Loucy (cell line): Measurements from ENCODE around the gene SCN3B.

Source experiments
- H2AFZ ChIP-seq: fragments of 200-600 bp; sonication (generic); 2 replicates; pipeline ENCODE4 v1.6.0; 2016; ENCODE audit warnings: antibody characterized with exemption, mild to moderate bottlenecking, low read length, moderate library complexity
- H3F3A ChIP-seq: fragments of 200-600 bp; 2 replicates; pipeline ENCODE4 v1.6.0; 2016; ENCODE audit warnings: antibody characterized with exemption, low read depth, mild to moderate bottlenecking
- H3K27me3 ChIP-seq: fragments of 200-600 bp; sonication (generic); 2 replicates; pipeline ENCODE4 v1.6.1; 2014; ENCODE audit warnings: low read length, mild to moderate bottlenecking; ENCODE audit not compliant: insufficient read depth, poor library complexity, severe bottlenecking
- H3K36me3 ChIP-seq: fragments of 200-600 bp; sonication (generic); 2 replicates; pipeline ENCODE4 v1.6.1; 2016; ENCODE audit warnings: low read length; ENCODE audit not compliant: insufficient read depth
- H3K4me1 ChIP-seq: fragments of 200-600 bp; sonication (generic); 2 replicates; pipeline ENCODE4 v1.5.1; 2014; ENCODE audit warnings: low read length, mild to moderate bottlenecking; ENCODE audit not compliant: insufficient read depth, poor library complexity, severe bottlenecking
- H3K4me2 ChIP-seq: fragments of 200-600 bp; sonication (generic); 2 replicates; pipeline ENCODE4 v1.6.0; 2014; ENCODE audit warnings: antibody characterized with exemption, low read length, low read depth, mild to moderate bottlenecking; ENCODE audit not compliant: poor library complexity, severe bottlenecking
- H3K4me3 ChIP-seq: fragments of 200-600 bp; sonication (generic); 2 replicates; pipeline ENCODE4 v1.5.1; 2014; ENCODE audit warnings: low read length, mild to moderate bottlenecking, mixed read lengths; ENCODE audit not compliant: poor library complexity, severe bottlenecking
- H3K79me2 ChIP-seq: fragments of 200-600 bp; sonication (generic); 2 replicates; pipeline ENCODE4 v1.6.1; 2014; ENCODE audit warnings: low read length; ENCODE audit not compliant: insufficient read depth
- H3K9ac ChIP-seq: fragments of 200-600 bp; sonication (generic); 2 replicates; pipeline ENCODE4 v1.6.0; 2014; ENCODE audit warnings: mild to moderate bottlenecking, low read depth, low read length, moderate library complexity; ENCODE audit not compliant: poor library complexity, severe bottlenecking
- H3K9me2 ChIP-seq: fragments of 200-600 bp; sonication (generic); replicated peaks from 2 replicates; pipeline ENCODE4 v1.6.1; 2016; ENCODE audit warnings: low read depth, low read length, mixed read lengths
- H3K9me3 ChIP-seq: fragments of 200-600 bp; sonication (generic); 2 replicates; pipeline ENCODE4 v1.6.1; 2014; ENCODE audit warnings: mild to moderate bottlenecking, antibody characterized with exemption, low read length, low read depth; ENCODE audit not compliant: insufficient read depth
- H4K20me1 ChIP-seq: fragments of 200-600 bp; sonication (generic); 2 replicates; pipeline ENCODE4 v1.6.0; 2014; ENCODE audit warnings: antibody characterized with exemption, low read length, mild to moderate bottlenecking; ENCODE audit not compliant: insufficient read depth, poor library complexity, severe bottlenecking
- CTCF ChIP-seq: fragments of 200-600 bp; sonication (generic); conservative IDR thresholded peaks from 2 replicates; pipeline ENCODE4 v1.5.1; 2014; ENCODE audit warnings: mild to moderate bottlenecking, antibody characterized with exemption, low read length
- EZH2phosphoT487 ChIP-seq: fragments of 200-600 bp; IDR thresholded peaks from 2 replicates; pipeline ENCODE4 v1.6.1; 2018; ENCODE audit warnings: antibody characterized with exemption, mild to moderate bottlenecking, moderate library complexity, borderline replicate concordance

Gene SCN3B

DNA sequence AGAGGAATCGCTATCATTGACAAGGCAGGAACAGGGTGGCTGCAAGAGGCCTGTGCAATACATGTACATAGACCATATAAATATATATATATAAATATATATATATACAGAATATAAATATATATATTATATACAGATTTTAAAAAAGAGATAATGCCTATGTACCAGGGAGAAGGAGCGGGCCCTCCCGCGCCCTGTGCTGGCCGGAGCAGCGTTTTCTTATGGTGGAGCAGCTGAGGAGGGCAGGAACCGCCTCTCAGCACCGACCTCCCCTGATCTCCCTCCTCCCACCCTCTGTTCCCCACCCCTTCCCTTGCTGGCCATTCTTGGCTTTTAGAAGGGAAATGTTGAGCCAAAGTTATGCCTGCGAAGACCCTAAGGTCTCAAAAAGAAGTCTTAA, 31.8 kb downstream of the SCN3B start:
- H3K79me2 ChIP-seq: no peaks in the 10 kb centered on the region
- H3K9me3 ChIP-seq: no peaks in the 10 kb centered on the region
- H4K20me1 ChIP-seq: no peaks in the 10 kb centered on the region
- no peak for TF ChIP-seq CTCF
- no peak for TF ChIP-seq EZH2phosphoT487
- H3F3A ChIP-seq: no peaks in the 10 kb centered on the region
- no peak overlapping the region for H3K4me2 ChIP-seq
- H3K4me1 ChIP-seq: no peaks in the 10 kb centered on the region
- H2AFZ ChIP-seq: no peak overlapping the region
- no peaks in the 10 kb centered on the region for H3K27me3 ChIP-seq
- H3K36me3 ChIP-seq: peaks cover 42% of the 10 kb centered on the region; the same call in 1 of the 2 replicates
- no peak overlapping the region for H3K9ac ChIP-seq
- no peaks in the 10 kb centered on the region for H3K9me2 ChIP-seq
- no peak overlapping the region for H3K4me3 ChIP-seq

DNA sequence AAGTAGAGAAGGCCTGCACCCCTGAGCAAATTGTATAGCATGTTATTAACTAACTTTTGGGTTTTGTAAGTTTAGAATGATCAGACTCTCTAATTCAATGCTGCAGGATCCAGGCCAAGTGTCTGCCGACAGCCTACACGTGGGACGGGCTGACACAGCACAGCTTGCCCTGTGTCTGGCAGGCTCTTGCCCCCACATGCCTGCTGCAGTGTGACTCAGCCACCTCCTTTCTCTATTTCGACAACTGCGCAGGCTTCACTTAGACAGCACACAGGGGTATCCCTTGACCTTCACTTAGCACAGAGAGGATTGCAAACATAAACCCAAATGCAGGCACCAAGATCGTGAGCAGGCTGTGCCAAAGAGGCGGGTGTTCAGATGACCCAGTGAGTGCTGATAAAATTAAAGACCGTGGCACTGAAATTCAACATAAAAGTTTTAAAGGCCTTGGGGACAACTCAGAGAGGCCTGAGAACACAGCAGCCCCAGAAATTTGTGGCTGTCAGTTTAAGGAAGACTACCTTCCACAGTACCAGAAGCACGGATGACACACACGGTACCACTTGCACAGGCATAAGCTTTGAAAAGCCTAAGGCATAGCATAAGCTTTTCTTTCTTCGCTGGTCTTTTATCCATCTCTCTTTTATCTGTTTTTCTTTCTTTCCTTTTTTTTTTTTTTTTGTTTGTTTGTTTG, 37.8 kb downstream of the SCN3B start:
- Histone ChIP-seq H4K20me1 (no peaks in the 10 kb centered on the region), H2AFZ (no peak overlapping the region), H3K9me2 (no peaks in the 10 kb centered on the region), H3K27me3 (no peaks in the 10 kb centered on the region), H3K4me3 (no peak overlapping the region), H3K4me1 (no peaks in the 10 kb centered on the region), H3K36me3 (peaks cover 70% of the 10 kb centered on the region; the same call in 1 of the 2 replicates), H3K4me2 (no peak overlapping the region), H3K9ac (no peak overlapping the region), H3K9me3 (no peaks in the 10 kb centered on the region), H3K79me2 (no peaks in the 10 kb centered on the region), H3F3A (no peaks in the 10 kb centered on the region)
- TF ChIP-seq CTCF (no peak), EZH2phosphoT487 (no peak)

GRCh38 chr11:123611698-123612097, 42.7 kb downstream of the SCN3B start:
- no peaks in the 10 kb centered on the region for H4K20me1 ChIP-seq
- H3K9me3 ChIP-seq: no peaks in the 10 kb centered on the region
- no peak overlapping the region for H3K4me2 ChIP-seq
- no peak overlapping the region for H3K9ac ChIP-seq
- H3K36me3 ChIP-seq: peaks cover 78% of the 10 kb centered on the region; the same call in 1 of the 2 replicates
- no peak overlapping the region for H2AFZ ChIP-seq
- H3K4me1 ChIP-seq: no peaks in the 10 kb centered on the region
- no peaks in the 10 kb centered on the region for H3F3A ChIP-seq
- no peaks in the 10 kb centered on the region for H3K27me3 ChIP-seq
- TF ChIP-seq CTCF: no peak
- TF ChIP-seq EZH2phosphoT487: no peak
- no peaks in the 10 kb centered on the region for H3K9me2 ChIP-seq
- H3K79me2 ChIP-seq: no peaks in the 10 kb centered on the region
- no peak overlapping the region for H3K4me3 ChIP-seq
